Suppressor macrophage treated with lipopolysaccharide for 1 hour (primary cell): Measurements from ENCODE around the gene OR52B2.
"Not testable (repeated sequence)": the region's sequence is repeated elsewhere in the genome, so short reads cannot be mapped to it uniquely, and the experiment has no call there.

ENCODE experiments used
- DNase-seq, 3 donors: peaks; one replicate each; pipeline ENCODE4 v3.0.0-alpha.2; 2020 to 2022

The OR52B2 gene

DNA sequence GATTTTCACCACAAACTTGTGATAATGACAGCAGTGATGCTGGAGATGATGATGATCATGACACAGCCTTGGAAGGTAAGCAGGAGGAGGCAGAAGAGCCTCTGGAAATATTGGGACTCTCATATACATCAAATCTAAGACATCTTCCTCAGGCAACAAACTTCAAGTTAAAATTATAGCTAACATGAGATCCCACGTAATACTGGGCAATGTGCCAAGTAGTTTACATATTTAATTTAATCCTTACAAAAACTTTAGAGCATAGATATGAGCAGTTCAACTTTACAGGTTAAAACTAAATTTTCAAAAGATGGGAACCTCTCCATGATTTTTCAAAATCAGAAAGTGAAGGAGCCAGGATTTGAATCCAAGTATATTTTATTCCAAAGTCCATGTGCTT lies 19.0 kb downstream of the OR52B2 start:
- no peak for DNase-seq

- DNase-seq: not testable (repeated sequence)
These were observed 26.4 kb downstream of the OR52B2 start for GRCh38 chr11:6143737-6144136.

GRCh38 chr11:6142936-6143335 lies 27.2 kb downstream of the OR52B2 start:
- peak; percentile 17 to 35 (median 23) for DNase-seq

GRCh38 chr11:6135936-6136335 lies 34.2 kb downstream of the OR52B2 start:
- DNase-seq: not testable (repeated sequence)

DNA sequence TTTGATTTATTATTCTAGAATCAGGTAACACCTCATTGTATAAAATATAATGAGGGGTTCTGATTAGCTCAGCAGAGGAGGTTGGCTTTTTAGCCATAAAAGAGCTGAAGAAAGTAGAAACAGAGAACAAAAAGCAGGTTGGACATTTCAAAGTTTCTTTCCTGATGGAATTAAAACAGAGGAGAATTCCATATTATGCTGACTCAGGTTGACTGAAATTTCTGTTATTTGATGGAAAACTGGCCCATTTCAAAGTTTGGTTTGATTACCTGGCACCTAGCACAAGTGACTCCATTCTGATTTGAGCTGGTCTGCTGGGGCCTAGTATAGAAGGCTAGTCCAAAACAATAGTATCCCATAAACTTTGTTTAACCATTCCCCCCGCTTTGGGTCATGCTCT lies 37.7 kb downstream of the OR52B2 start:
- no peak for DNase-seq

DNA sequence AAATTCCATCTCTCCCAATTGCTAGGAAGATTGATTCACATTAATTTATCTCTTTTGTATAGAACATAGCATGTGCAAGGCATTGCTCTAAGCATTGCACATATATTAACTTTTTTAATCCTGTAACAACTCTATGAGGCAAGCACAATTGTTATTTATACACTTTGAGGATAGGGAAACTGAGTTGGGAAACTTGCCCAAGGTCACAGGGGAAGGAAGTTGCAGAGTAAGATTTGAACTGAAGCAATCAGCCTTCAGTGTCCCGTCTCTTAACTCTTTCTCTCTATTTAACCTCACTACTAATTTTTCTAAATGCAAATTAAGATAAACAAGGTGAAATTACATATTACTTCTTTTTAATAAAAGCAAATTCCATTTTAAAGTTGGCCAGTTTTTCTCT lies 40.5 kb downstream of the OR52B2 start:
- DNase-seq: peak; percentile 53 to 58 (median 57)

GRCh38 chr11:6129011-6129410 lies 41.1 kb downstream of the OR52B2 start:
- no peak for DNase-seq

GRCh38 chr11:6127881-6128280 lies 42.2 kb downstream of the OR52B2 start:
- peak in 2 of 3 donors; percentile 49 to 56 for DNase-seq

DNA sequence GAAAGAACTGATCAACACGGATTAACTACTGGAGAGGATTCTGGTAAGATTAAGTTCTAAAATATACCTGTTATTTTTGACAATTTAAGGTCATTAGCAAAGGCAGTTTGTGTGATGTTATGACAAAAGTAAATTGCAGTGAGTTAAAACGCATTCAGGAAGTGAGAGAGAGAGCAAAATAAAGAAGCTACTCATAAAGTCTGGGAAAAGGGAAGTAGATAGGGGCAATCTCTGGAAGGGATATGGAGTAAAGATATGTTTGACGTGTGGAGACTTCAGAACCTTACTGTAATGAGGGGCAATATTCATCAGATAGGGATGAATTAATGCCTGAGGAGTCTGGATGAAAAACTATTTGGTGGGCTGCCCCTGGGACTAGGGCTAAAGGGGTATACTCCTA lies 45.9 kb downstream of the OR52B2 start:
- peak; percentile 29 to 64 (median 35) for DNase-seq
